Stimulated activated CD8-positive, alpha-beta memory T cell treated with anti-CD3 and anti-CD28 coated beads, Interleukin-2, amount 100 ng/mL, for 48 hours (primary cell): ENCODE results near the gene RIOK2.
"Not testable (repeated sequence)": the region's sequence is repeated elsewhere in the genome, so short reads cannot be mapped to it uniquely, and the experiment has no call there.

Source experiments
- DNase-seq, 2 donors: peaks; one replicate each; pipeline ENCODE4 v3.0.0-alpha.2; 2020; ENCODE audit warnings: low read depth in 2 of 2

The RIOK2 gene

DNA sequence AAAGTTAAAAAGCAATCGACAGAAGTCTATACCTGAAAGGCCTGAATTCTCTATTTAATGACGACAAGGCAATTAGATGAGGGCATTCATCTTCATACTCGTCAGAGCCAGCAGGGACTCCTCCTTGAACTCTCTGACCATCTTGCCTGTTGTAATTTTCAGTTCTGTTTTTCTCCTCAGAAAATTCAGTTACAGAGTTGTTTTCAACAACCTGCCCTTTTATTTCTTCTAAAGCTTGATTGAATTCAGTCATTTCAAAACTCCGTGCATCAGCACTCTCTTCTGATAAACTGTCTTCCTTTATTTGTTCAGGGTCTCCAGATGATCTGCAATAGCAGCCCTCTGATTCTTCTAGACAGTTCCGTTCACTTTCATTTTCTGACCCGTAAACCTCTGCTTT is 15.6 kb downstream of the RIOK2 start:
- DNase-seq, result no peak

DNA sequence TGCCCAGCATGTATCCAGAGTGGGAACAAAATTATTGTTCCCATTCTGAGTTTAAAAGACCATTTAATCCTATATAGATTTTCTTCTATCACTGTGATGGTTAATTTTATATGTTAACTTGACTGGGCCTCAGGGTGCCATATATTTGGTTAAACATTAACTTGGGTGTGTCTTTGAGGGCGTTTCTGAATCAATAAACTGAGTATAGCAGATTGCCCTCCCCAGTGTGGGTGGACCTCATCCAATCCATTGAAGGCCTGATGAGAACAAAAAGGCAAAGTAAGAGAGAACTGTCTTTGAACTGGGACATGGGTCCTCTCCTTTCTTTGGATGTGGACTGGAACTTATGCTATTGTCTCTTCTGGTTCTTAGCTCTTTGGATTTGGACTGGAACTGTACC is 17.3 kb downstream of the RIOK2 start:
- DNase-seq, result no peak

DNA sequence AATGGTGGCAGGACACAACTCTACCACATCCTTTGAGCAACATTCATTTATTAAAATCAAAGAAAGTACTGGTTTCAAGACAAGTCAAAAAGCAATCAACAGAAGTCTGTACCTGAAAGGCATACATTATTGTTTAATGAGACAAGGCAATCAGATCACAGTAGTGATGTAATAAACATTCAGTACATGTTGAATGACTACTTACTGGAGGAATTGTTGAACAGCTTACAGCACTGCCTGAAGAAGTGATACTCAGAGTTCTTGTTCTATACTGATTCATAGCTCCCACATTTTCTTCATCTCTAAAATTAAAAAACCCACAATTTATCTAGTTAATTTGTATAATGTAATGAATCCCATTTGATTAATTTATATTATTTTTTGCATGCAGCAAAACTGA is 18.2 kb downstream of the RIOK2 start:
- DNase-seq, result no peak

DNA sequence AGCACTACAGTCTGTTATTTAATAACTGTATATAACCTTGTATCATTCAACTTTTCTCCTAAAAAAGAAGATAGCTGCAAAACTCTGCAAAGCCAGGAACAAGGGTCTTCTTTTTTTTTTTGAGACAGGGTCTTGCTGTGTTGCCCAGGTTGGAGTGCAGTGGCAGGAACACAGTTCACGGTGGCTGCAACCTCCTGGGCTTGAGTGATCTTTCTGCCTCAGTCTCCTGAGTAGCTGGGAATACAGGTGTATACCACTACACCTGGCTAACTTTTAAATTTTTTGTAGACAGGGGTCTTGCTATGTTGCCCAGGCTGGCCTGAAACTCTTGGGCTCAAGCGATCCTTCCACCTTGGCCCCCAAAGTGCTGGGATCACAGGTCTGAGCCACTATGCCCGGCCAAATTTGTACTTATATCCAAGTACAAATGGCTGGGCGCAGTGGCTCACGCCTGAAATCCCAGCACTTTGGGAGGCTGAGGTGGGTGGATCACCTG is 19.2 kb downstream of the RIOK2 start:
- DNase-seq, result no peak

DNA sequence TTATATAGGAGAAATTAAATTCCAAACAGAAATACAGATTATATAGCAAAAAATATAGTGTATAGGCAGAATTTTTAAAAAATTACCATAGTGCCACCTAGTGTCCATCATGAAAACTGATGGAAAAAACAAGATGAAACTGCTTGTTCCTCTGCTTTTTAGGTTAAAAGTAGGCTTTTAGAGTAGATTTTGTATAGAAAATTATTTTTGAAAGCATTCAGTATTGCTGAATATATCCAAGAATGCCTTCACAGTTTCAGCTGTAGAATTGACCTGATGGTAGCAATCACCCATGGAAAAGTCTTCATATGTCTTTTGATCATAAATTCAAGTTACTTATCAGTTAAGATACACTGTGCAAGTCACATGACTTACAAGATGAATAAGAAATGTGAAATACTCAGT is 19.7 kb downstream of the RIOK2 start:
- no peak for DNase-seq

DNA sequence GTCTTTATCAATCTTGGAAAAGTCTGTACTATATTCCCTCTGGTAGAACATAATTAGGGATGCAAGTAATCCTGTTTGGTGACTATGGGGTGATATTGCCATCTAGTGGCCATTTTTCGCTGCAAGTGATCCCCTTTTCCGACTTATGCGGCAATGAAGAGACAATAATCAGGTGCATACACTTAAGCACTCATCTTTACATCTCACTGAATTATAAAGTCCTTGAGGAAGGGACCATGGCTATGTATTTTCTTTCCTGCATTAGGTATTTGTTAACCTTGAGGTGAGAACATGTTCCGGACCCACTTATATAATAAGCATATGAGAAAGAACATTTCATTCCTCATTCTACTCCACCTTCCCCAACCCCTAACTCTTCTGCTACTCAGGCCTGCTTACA is 21.0 kb downstream of the RIOK2 start:
- peak in 1 of 2 donors; percentile 13 for DNase-seq

DNA sequence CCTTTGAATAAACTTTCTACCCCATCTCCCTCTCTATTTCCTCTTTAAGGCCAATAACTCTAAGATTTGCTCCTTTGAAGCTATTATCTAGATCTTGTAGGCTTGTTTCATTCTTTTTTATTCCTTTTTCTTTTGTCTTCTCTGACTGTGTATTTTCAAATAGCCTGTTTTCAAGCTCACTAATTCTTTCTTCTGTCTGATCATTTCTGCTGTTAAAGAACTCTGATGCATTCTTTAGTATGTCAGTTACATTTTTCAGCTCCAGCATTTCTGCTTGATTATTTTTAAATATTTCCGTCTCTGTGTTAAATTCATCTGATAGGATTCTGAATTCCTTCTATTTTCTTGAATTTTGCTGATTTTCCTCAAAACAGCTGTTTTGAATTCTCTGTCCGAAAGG is 25.4 kb downstream of the RIOK2 start:
- no peak for DNase-seq

DNA sequence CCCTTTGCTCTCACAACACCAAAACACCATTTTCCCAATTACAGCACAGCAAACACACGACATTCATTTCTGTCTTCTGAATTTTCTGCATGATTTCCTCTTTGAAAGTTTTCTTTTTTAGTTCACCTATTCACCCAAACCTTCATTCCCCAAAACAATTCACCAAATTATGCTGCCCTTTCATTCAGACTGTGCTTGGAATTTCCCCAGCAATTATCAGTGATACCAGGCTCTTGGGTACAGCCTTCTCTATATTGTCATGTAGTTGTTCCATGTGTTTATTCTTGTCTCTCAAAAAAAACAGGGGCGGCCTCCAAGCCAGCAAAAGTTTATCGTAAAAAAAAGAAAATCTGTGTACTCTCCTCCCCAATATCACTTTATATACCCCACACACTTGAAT is 31.7 kb downstream of the RIOK2 start:
- no peak for DNase-seq

DNA sequence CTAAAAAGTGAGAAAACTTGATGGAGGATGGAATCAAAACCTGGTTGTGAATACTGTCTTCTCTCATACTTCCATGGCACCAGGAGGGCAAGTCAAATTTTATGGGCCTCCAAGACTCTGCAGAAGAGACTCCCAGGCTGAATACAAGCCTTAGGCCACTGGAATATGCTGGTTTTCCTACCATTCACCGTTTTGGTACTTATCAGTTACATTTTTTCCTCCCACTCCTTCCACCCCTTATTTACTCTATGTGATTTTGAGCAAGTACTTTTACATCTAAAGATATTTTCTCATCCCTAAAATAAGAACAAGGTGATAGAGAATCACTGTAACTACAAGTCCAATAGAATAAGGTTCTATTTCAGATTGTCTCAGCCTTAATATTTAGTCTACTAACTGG is 32.6 kb downstream of the RIOK2 start:
- DNase-seq, result no peak

DNA sequence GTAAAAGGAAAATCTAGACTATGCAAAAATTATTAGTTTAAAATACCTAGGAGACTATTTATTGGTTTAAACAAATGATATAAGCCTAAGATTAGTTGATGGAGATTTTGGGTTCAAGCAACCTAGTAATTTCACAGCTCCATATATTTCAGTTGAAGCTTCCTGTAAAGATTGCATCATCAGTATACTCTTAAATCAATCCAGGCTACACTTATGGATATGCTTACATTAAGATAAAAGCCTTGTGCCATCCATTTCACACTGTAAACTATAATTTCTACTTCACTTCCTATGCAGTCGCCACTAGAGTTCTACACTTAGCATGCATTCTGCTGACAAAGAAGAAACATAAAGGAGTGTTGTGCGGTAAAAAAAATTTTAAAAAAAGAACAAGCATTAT is 33.3 kb downstream of the RIOK2 start:
- no peak for DNase-seq

DNA sequence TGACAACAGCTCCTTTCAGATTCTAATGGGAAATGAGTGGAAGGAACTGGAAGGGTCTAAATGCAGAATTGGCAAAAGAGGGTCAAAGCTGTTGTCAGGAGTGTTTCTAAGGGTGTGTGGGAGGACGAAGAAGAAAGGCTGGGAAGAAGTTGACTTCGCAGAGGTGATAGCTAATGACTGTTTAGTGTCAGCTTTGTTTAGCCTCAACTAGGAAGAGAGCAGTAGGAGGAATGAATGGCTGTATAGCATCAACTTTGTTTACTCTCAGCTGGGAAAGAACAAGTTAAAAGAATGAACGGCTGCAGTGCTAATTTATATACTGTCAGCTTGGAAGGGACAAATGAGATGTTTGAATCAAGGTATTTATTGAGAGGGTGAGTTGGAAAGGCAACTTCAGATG is 34.8 kb downstream of the RIOK2 start:
- DNase-seq, result no peak

DNA sequence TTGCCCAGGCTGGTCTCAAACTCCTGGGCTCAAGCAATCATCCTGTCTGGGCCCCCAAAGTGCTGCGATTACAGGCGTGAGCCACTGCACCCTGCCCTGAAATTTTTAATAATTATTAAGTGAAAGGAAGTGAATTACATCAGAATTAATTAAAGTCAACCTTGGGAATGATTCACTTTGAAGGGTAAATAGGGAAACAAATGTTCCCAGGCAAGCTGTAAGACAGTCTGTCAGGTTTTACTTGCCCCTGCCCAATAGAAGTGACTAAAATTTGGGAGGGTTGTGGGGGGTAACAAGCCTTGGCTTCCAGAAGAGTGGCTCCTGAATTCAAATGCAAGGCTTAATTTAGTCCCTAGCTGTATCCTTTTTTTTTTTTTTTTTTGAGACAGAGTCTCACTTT is 39.3 kb downstream of the RIOK2 start:
- DNase-seq, result no peak

DNA sequence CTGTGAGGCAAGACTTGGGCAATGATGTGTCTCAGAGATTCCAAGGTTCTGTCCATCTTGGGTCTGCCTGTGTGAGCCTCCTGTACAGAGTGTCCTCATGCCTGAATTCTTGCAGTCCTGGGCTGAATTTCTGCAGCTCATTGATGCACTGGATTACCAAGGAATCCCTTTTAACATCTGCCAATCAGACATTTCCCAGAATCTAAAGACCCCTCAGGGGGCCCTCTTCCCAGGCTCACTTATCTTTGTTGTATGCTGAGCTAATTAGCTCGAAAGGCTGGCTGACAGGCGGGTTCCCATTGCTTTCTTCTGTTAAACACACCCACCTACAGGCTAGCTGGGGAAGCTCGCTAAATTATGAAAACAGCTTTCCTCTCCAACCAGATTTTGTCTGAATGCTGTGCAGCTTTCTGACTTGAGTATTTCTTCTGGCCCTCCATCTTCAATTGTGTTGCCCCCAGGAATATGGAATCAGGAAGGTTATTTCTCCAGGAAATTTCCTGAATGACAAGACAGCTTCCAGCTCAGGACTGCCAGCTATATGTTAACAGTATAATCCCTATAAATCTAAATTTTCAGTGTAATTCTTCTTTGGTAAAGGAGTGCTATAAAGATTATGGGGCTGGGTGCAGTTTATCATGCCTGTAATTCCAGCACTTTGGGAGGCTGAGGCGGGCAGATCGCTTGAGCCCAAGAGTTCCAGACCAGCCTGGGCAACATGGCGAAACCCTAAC is 40.4 kb downstream of the RIOK2 start, which contains the start of gene LIX1:
Gene LIX1, minus strand, starts transcription at position 91 of the 734 bp plus-strand sequence. Its CDS starts 35 bp downstream, at position 56.
- no peak for DNase-seq

DNA sequence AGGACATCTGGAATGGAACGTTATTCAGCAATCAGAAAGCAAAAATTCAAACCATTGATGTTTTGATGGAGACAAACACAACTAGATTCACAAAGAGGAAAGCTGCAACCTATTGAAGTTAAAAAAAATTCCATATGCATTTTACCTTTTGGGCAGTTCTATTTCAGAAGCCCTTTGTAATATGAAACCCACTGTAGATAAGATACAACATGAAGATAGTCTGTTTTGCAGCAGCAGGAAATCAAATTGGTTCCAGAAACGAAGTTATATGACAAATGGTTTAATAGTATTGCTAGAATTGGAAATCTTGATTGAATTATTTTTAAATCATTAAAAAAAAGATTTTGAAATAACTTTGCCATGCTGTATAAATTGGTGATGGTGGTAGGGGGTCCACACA is 41.5 kb downstream of the RIOK2 start:
- no peak for DNase-seq

DNA sequence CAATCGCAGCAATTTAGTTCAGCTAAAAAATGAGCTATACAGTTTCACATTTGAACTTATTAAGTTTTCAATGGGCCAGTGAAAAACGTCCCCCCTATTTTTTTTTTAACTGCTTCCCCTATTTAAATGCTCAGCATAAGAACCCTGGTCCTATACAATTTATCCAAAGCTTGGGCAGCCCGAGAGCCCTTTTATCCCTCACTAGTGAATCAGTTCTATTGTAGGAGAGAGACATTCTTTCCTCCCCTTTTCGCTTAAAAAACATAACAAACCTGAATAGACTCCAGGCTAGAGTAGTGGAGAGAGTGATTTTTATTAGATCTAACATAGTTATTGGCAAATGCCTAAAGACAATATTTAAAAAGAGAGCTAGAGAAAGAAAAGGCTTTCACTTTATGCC is 42.0 kb downstream of the RIOK2 start:
- DNase-seq, result no peak

DNA sequence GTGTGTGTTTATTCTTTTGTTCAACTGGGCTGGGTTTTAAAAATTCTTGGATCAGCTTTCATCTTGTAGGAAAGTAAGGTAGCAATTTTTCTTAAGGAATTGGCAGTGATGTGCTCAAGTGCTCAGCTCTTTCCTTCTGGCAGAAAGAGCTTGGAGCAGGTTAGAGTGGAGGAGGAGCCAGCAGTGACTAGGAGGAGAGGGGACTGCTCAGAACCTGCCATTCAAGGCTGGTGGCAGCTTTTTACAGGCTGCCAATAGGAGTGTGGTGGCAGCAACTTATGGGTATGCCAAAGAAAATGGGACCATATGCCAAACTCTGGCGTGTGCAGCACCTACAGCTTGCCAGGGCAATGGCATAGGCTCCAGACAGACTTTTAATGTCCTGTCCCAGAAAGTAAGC is 42.8 kb downstream of the RIOK2 start:
- not testable (repeated sequence) for DNase-seq

DNA sequence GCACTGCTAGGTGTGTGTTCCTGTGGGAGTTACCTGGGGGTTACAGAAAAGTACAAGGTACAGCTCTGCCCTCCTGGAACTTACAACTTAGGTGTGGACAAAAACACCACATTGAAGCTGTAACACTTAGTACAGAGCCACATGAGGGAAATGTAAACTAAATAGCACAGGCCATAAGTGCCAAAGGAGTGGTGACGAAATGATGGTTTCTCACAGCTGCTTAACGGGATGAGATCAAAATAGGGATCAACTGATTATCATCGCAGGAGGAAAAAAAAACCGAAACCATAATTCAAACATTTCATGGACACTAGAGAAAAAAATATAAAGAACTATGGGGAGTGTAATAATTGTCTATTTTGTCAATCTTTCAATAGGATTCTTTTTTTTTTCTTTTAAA is 46.6 kb downstream of the RIOK2 start:
- DNase-seq, result no peak

DNA sequence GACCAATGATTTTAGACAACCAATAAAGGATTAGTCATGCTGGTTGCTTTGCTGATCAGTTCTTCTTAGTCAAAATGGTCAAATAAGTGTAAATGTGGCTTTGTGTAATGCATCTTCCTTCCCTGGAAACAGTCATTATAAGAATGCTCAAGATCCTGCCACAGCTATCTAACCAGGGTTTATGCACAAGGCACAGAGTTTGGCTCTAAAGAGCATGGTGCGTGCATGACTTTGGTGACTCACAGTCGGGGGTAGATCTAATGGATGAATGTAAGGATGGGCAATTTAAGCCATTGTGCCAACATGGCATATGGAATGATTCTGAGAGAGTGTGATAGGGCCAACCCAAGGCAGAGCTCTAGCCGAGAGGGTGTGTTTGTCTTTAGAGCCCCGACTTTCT is 47.2 kb downstream of the RIOK2 start:
- no peak for DNase-seq

DNA sequence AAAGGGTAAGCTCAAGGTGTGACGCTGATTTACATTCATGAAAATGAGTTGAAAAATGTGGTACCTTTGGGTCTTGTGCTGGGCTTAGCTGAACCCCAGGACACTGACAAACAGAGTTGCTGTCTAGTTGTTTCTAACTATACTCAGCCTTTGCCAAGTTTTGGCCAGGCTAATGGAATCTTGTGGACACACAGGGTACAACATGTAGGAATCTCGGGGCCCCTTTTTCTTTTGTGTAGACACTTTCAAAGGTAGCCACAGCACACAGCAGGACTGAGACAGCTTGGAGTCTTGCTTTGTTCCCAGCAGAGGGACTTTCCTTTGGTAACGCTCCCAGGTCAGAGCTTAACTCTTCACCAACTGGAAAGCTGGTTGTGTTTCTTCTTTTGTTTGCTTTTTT is 48.4 kb downstream of the RIOK2 start:
- DNase-seq, result no peak

DNA sequence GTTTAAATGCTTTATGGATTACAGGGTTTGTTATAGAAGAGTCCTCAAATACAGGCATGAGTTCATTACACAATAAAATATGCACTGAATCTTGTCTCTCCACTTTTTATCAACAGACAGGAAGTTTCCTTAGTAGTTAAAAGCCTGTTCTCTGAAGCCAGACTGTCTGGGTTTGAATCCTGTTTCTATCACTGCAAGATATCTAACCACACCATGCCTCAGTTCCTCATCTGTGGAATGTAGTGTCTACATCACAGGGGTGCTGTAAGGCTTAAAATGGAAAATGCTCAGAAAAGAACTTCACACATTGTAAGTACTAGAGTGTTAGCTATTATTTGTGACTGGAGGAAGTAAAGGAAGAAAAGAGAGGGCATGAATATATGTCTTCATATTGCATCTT is 49.9 kb downstream of the RIOK2 start:
- no peak for DNase-seq

DNA sequence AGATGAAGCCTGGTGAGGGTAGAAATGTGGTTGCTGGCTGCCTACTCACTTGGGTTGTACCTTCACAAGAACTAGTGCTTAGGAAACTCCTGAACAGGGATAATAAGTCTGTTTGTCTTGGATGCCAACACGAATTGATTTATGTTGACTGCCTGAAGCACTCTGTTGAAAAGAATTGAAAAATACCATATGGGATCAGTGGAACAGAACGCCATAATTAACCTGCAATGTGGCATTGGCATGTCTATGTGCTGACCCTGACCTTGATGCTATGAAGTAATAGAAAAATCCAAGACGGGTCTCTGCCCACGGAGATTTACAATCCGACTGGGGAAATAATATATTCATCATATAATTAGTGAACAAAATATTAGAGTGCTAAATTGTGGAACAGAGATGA is 51.1 kb downstream of the RIOK2 start:
- DNase-seq, result no peak

DNA sequence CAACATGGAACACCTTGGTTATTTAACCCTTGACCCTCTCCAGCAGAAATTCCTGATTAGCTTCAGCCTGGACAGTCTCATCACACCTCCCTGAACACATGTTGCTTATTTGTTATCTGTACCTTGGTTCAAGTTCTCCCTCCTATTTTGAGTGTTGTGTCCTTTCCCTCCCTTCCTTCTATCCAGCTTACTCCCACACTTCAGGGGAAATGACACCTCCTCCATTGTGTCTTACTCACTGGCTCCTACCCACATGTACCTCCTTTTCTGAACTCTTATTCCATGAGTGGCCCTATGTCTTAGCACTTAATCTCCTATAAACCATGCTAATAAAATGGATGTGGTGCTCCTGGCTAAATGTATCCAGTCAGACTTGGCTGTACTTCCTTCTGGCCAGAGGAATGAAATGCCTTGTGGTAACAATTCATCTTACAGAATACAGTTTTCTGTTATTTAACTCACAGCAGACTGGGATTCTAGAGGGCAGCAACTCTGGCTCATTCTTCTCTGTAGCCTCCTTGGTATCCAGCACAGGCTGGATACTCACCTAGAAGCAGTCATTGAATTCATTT is 51.8 kb downstream of the RIOK2 start:
- DNase-seq, result no peak

DNA sequence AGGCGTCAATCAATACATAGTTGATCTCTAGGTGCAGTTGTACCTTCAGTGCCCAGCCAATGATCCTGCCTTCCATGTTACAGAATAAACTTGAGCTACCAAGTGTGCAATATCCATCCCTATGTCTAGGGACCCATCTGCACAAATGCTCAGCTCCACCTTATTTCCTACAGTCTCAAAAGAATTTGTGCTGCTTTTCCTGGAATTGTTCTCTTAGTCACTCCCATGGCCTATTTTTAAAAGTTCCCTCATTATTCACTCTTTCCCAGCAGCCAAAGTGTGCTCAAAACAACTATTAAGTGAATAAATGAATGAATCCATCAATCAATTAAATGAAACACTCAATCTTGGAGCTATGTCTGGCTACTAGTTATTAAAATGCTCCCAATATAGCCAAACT is 55.3 kb downstream of the RIOK2 start:
- DNase-seq, result no peak
